Adrenal gland (tissue), 5 donors: ENCODE data around the gene MGRN1.

Source experiments
- POLR2A ChIP-seq, 2 donors: fragments of 450-650 bp; IDR thresholded peaks; one replicate each; pipeline ENCODE4 v1.6.1; 2017; ENCODE audit warnings: antibody characterized with exemption in 2 of 2, mild to moderate bottlenecking in 2 of 2, moderate library complexity in 1 of 2
- TF ChIP-seq, protein P1 (sequence below), 6 experiments: fragments of 450-650 bp in 4 of 6; fragments of 200-600 bp in 2 of 6; sonication (generic) in 1 of 6; IDR thresholded peaks; 1 replicate in 5 of 6; 2 replicates in 1 of 6; pipeline versions ENCODE4 v1.5.1 to v1.8.0; 2016 to 2021; ENCODE audit warnings: antibody characterized with exemption in 6 of 6, mild to moderate bottlenecking in 2 of 6, moderate library complexity in 1 of 6
- donor health status: DM: no; HTN: no; CAD: no.

DNA sequence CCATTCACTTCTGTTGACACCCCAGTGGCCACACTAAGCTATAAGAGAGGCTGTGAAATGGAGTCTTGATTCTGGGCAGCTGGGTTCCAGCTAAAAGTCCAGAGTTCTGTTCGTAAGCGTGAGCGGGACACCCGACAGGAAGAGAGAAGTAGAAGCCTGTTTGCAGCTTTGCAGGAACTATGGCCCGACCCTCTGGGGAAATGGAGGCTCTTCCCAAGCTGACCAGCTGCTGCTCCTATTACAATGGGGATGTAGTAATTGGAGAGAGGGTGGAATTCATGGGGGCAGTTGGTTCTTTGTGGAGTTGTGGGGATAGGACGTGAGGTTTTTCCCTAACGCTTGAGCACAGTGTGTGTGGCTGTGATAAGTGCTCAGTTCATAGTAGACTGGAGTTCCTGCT lies 38.3 kb upstream of the MGRN1 start:
- no peak for TF ChIP-seq POLR2A (IDR thresholded peaks at IDR 0.05)
- TF ChIP-seq, protein P1, sequence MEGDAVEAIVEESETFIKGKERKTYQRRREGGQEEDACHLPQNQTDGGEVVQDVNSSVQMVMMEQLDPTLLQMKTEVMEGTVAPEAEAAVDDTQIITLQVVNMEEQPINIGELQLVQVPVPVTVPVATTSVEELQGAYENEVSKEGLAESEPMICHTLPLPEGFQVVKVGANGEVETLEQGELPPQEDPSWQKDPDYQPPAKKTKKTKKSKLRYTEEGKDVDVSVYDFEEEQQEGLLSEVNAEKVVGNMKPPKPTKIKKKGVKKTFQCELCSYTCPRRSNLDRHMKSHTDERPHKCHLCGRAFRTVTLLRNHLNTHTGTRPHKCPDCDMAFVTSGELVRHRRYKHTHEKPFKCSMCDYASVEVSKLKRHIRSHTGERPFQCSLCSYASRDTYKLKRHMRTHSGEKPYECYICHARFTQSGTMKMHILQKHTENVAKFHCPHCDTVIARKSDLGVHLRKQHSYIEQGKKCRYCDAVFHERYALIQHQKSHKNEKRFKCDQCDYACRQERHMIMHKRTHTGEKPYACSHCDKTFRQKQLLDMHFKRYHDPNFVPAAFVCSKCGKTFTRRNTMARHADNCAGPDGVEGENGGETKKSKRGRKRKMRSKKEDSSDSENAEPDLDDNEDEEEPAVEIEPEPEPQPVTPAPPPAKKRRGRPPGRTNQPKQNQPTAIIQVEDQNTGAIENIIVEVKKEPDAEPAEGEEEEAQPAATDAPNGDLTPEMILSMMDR (IDR thresholded peaks at IDR 0.05) = no peak
